Caco-2 (cell line): Measurements from ENCODE around the gene NRN1L. TPM values are rescaled to one million over a fixed set of nuclear protein-coding genes. Genes with fewer than 3 reads are reported as not detected.

Experiments
- BruUV-seq: library from RNA; stranded (reverse); fragments of 400-500 nt; replicated peaks from 2 replicates; lab custom pipeline; 2021; lab: Mats Ljungman, UMichigan
- CTCF ChIA-PET: fragments of 300-600 bp; sonication (Branson Sonifier 250); formaldehyde crosslinking; loops from one replicate; lab custom pipeline; 2022; ENCODE audit warnings: antibody characterized with exemption; lab: Charles Lee
- POLR2A ChIA-PET: fragments of 300-600 bp; sonication (Branson Sonifier 250); formaldehyde crosslinking; loops from one replicate; lab custom pipeline; 2022; ENCODE audit warnings: antibody characterized with exemption; lab: Charles Lee
- DNase-seq, 2 experiments: peaks; one replicate each; pipeline versions ENCODE4 v3.0.0 to v3.0.0-alpha.2; 2020 to 2022
- H3K27me3 ChIP-seq: replicated peaks from 2 replicates; pipeline ENCODE4 v1.6.0; 2011; ENCODE audit warnings: low read length; ENCODE audit not compliant: control insufficient read depth, insufficient read depth
- H3K36me3 ChIP-seq: 2 replicates; pipeline ENCODE4 v1.5.1; 2011; ENCODE audit warnings: low read length; ENCODE audit not compliant: control insufficient read depth, insufficient read depth
- H3K4me1 ChIP-seq: fragments of 250-450 bp; sonication (Bioruptor Pico); 2 replicates; pipeline ENCODE4 v1.5.1; 2020; ENCODE audit warnings: mild to moderate bottlenecking
- H3K4me3 ChIP-seq: 2 replicates; pipeline ENCODE4 v1.5.1; 2011; ENCODE audit warnings: low read depth, mild to moderate bottlenecking, control low read depth, low read length
- H3K9me3 ChIP-seq: fragments of 250-450 bp; sonication (Bioruptor Pico); 2 replicates; pipeline ENCODE4 v1.5.1; 2020; ENCODE audit warnings: mild to moderate bottlenecking, moderate library complexity
- H3K27ac Mint-ChIP-seq: one replicate; pipeline ENCODE4 v1.8.0; 2022; ENCODE audit warnings: mixed read lengths; ENCODE audit not compliant: unreplicated experiment
- H3K27me3 Mint-ChIP-seq: one replicate; pipeline ENCODE4 v1.8.0; 2022; ENCODE audit warnings: mixed read lengths; ENCODE audit not compliant: insufficient read depth, unreplicated experiment
- H3K36me3 Mint-ChIP-seq: one replicate; pipeline ENCODE4 v1.8.0; 2022; ENCODE audit warnings: mild to moderate bottlenecking, mixed read lengths; ENCODE audit not compliant: insufficient read depth, unreplicated experiment
- H3K4me1 Mint-ChIP-seq: one replicate; pipeline ENCODE4 v1.8.0; 2022; ENCODE audit warnings: low read depth, mixed read lengths; ENCODE audit not compliant: unreplicated experiment
- H3K4me3 Mint-ChIP-seq: one replicate; pipeline ENCODE4 v1.8.0; 2022; ENCODE audit warnings: mild to moderate bottlenecking, moderate library complexity, mixed read lengths; ENCODE audit not compliant: unreplicated experiment
- H3K9me3 Mint-ChIP-seq: one replicate; pipeline ENCODE4 v1.8.0; 2022; ENCODE audit warnings: mixed read lengths; ENCODE audit not compliant: unreplicated experiment
- intact Hi-C: fragments of 100-400 bp; cut with micrococcal nuclease; formaldehyde crosslinking; loops from one replicate; pipeline ENCODE4 v1.10.0; 2022; ENCODE audit not compliant: unreplicated experiment
- total RNA-seq: library from RNA; stranded (reverse); gene quantifications from 2 replicates; pipeline ENCODE4 v1.2.3, GENCODE V29; 2022
- TF ChIP-seq, protein P1 (sequence below), 2 experiments: fragments of 200-600 bp in 1 of 2; IDR thresholded peaks; 1 replicate in 1 of 2; 2 replicates in 1 of 2; pipeline versions ENCODE4 v1.5.1 to v1.8.0; 2011 to 2022; ENCODE audit warnings: antibody characterized with exemption in 1 of 2, control low read depth in 1 of 2, inconsistent platforms in 1 of 2, low read depth in 1 of 2, low read length in 1 of 2, mild to moderate bottlenecking in 1 of 2, moderate library complexity in 1 of 2; ENCODE audit not compliant: insufficient read depth in 1 of 2, severe bottlenecking in 1 of 2, unreplicated experiment in 1 of 2

The NRN1L gene
- total RNA-seq, 1 experiment from 2014 or later, result 0.93 TPM

DNA sequence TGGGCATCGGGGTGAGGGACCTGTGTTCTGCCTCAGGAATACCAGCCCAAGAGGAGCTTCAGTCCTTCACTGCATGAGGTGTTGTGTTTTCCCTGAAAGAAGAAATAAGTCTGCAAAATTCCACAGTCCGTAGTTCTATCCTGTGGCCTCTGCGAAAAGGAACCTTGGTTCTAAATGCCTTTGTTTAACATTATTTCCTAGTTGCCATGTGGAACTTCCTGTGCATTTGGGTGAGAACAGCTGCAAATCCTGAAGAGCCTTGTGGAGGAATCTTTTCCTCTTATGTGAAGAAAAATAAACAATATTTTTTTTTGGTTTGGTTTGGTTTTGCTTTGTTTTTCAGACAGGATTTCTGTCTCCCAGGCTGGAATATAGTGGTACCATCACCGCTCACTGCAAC, 18.1 kb downstream of the NRN1L start:
- Mint-ChIP-seq H3K4me3 (no peak overlapping the region), H3K9me3 (no peaks in the 10 kb centered on the region), H3K4me1 (no peaks in the 10 kb centered on the region), H3K36me3 (peaks cover 20% of the 10 kb centered on the region), H3K27me3 (no peaks in the 10 kb centered on the region), H3K27ac (no peak overlapping the region)
- Histone ChIP-seq H3K9me3 (no peaks in the 10 kb centered on the region), H3K4me3 (no peak overlapping the region), H3K27me3 (no peaks in the 10 kb centered on the region), H3K4me1 (peaks cover 13% of the 10 kb centered on the region; the same call in 1 of the 2 replicates), H3K36me3 (no peaks in the 10 kb centered on the region)
- intact Hi-C loops, result no loop called here
- DNase-seq, result no peak
- CTCF ChIA-PET, result no interaction called here
- POLR2A ChIA-PET, result no interaction called here
- BruUV-seq, result no TSS peak
- TF ChIP-seq, protein P1, sequence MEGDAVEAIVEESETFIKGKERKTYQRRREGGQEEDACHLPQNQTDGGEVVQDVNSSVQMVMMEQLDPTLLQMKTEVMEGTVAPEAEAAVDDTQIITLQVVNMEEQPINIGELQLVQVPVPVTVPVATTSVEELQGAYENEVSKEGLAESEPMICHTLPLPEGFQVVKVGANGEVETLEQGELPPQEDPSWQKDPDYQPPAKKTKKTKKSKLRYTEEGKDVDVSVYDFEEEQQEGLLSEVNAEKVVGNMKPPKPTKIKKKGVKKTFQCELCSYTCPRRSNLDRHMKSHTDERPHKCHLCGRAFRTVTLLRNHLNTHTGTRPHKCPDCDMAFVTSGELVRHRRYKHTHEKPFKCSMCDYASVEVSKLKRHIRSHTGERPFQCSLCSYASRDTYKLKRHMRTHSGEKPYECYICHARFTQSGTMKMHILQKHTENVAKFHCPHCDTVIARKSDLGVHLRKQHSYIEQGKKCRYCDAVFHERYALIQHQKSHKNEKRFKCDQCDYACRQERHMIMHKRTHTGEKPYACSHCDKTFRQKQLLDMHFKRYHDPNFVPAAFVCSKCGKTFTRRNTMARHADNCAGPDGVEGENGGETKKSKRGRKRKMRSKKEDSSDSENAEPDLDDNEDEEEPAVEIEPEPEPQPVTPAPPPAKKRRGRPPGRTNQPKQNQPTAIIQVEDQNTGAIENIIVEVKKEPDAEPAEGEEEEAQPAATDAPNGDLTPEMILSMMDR (IDR thresholded peaks at IDR 0.05; ENCODE audit: insufficient read depth in 1 of 2, low read depth in 1 of 2, low read length in 1 of 2, severe bottlenecking in 1 of 2, unreplicated experiment in 1 of 2), result no peak

DNA sequence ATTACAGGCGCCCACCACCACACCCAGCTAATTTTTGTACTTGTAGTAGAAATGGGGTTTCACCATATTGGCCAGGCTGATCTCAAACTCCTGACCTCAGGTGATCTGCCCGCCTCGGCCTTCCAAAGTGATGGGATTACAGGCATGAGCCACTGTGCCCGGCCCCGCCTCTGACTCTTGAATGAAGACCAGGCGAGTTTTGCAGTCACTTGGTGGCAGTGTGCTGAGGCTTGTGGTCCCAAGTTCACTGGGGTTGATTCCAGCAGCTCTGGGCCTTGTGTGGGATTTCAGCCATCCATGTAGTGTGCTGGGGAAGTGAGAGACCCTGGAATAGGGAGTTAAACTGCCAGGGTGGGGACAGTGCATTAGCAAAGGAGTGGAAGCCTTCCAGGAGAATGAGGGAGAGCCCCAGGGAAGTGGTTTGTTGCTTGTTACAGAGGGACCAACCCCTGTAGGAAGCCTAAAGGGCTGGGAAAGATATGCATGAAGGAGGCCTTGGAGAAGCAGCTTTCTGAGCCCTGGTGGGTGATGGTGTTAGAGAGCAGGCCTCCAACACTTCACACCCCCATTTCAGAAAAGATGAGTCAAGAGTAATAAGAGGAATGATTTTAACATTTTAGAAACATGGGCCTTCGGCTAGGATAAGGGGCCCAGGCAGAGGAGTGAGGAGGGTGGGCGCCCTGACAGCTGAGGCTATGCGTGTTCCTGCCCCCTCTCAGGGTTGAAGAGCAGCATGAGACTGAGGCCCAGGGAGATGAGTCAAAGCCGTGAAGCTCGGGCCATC, 22.9 kb downstream of the NRN1L start:
- Mint-ChIP-seq H3K36me3 (peaks cover 24% of the 10 kb centered on the region), H3K27me3 (no peaks in the 10 kb centered on the region), H3K4me3 (no peak overlapping the region), H3K27ac (no peak overlapping the region), H3K9me3 (no peaks in the 10 kb centered on the region), H3K4me1 (no peaks in the 10 kb centered on the region)
- Histone ChIP-seq H3K4me3 (no peak overlapping the region), H3K36me3 (peaks cover 4% of the 10 kb centered on the region), H3K4me1 (no peaks in the 10 kb centered on the region), H3K27me3 (no peaks in the 10 kb centered on the region), H3K9me3 (no peaks in the 10 kb centered on the region)
- ChIA-PET CTCF (no interaction called here), POLR2A (no interaction called here)
- no TSS peak for BruUV-seq
- TF ChIP-seq, protein P1 (IDR thresholded peaks at IDR 0.05; ENCODE audit: insufficient read depth in 1 of 2, low read depth in 1 of 2, low read length in 1 of 2, severe bottlenecking in 1 of 2, unreplicated experiment in 1 of 2), result no peak
- intact Hi-C loops, result no loop called here
- DNase-seq, result no peak

DNA sequence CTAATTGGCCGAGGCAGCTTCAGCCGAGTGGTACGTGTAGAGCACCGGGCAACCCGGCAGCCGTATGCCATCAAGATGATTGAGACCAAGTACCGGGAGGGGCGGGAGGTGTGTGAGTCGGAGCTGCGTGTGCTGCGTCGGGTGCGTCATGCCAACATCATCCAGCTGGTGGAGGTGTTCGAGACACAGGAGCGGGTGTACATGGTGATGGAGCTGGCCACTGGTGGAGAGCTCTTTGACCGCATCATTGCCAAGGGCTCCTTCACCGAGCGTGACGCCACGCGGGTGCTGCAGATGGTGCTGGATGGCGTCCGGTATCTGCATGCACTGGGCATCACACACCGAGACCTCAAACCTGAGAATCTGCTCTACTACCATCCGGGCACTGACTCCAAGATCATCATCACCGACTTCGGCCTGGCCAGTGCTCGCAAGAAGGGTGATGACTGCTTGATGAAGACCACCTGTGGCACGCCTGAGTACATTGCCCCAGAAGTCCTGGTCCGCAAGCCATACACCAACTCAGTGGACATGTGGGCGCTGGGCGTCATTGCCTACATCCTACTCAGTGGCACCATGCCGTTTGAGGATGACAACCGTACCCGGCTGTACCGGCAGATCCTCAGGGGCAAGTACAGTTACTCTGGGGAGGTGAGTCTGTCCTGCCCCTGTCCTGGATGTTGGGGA, 24.5 kb downstream of the NRN1L start:
- TSS peak; percentile 23 for BruUV-seq
- Histone ChIP-seq H3K27me3 (no peaks in the 10 kb centered on the region), H3K36me3 (peaks cover 4% of the 10 kb centered on the region), H3K9me3 (no peaks in the 10 kb centered on the region), H3K4me3 (no peak overlapping the region), H3K4me1 (no peaks in the 10 kb centered on the region)
- ChIA-PET CTCF (no interaction called here), POLR2A (no interaction called here)
- H3K27ac Mint-ChIP-seq, result no peak overlapping the region
- intact Hi-C loops, result no loop called here
- no peaks in the 10 kb centered on the region for H3K9me3 Mint-ChIP-seq
- H3K27me3 Mint-ChIP-seq, result no peaks in the 10 kb centered on the region
- peaks cover 16% of the 10 kb centered on the region for H3K36me3 Mint-ChIP-seq
- no peaks in the 10 kb centered on the region for H3K4me1 Mint-ChIP-seq
- no peak overlapping the region for H3K4me3 Mint-ChIP-seq
- no peak for DNase-seq
- TF ChIP-seq, protein P1 (IDR thresholded peaks at IDR 0.05; ENCODE audit: insufficient read depth in 1 of 2, low read depth in 1 of 2, low read length in 1 of 2, severe bottlenecking in 1 of 2, unreplicated experiment in 1 of 2), result no peak
